CD4-positive, alpha-beta T cell (primary cell): Measurements from ENCODE around the gene HECW1. TPM values are rescaled to one million over a fixed set of nuclear protein-coding genes. Genes with fewer than 3 reads are reported as not detected.

ENCODE experiments used
- ATAC-seq: fragments of 200-7000 bp; cut with Tn5 transposase; one replicate; pipeline ENCODE4 v1.10.0; 2022; ENCODE audit warnings: mild to moderate bottlenecking; ENCODE audit not compliant: poor library complexity
- CTCF ChIA-PET: fragments of 350-600 bp; sonication (Branson Sonifier 250); formaldehyde crosslinking; loops from one replicate; lab custom pipeline; 2021; ENCODE audit warnings: antibody characterized with exemption, inconsistent platforms; lab: Charles Lee
- POLR2A ChIA-PET: fragments of 350-600 bp; sonication (Branson Sonifier 250); formaldehyde crosslinking; loops from one replicate; lab custom pipeline; 2021; ENCODE audit warnings: antibody characterized with exemption, inconsistent platforms; lab: Charles Lee
- DNase-seq, 14 experiments: peaks; one replicate each; pipeline ENCODE4 v3.0.0-alpha.2; 2013 to 2020; ENCODE audit warnings: mixed read lengths in 2 of 14
- H3K27ac ChIP-seq, 2 donors: one replicate each; pipeline versions ENCODE4 v1.5.1 to v1.7.0; 2013; ENCODE audit warnings: low read length in 2 of 2, low read depth in 1 of 2, mild to moderate bottlenecking in 1 of 2
- H3K27me3 ChIP-seq, 2 experiments: 1 replicate in 1 of 2; 2 replicates in 1 of 2; pipeline versions ENCODE4 v1.6.1 to v1.7.0; 2013; ENCODE audit warnings: low read length in 2 of 2, control low read depth in 1 of 2, mild to moderate bottlenecking in 1 of 2, moderate library complexity in 1 of 2; ENCODE audit not compliant: insufficient read depth in 2 of 2, control insufficient read depth in 1 of 2
- H3K36me3 ChIP-seq: one replicate; pipeline ENCODE4 v1.6.1; 2013; ENCODE audit warnings: low read length, control low read depth; ENCODE audit not compliant: insufficient read depth
- H3K4me1 ChIP-seq: one replicate; pipeline ENCODE4 v1.6.1; 2013; ENCODE audit warnings: low read length, control low read depth; ENCODE audit not compliant: insufficient read depth
- H3K4me3 ChIP-seq: one replicate; pipeline ENCODE4 v1.5.1; 2013; ENCODE audit warnings: mild to moderate bottlenecking, low read length, moderate library complexity
- H3K9me3 ChIP-seq, 2 experiments: 1 replicate in 1 of 2; 2 replicates in 1 of 2; pipeline versions ENCODE4 v1.6.1 to v1.7.0; 2013; ENCODE audit warnings: low read length in 2 of 2, mild to moderate bottlenecking in 2 of 2, control low read depth in 1 of 2, moderate library complexity in 1 of 2; ENCODE audit not compliant: control insufficient read depth in 1 of 2, insufficient read depth in 1 of 2
- H3K27ac Mint-ChIP-seq: one replicate; pipeline ENCODE4 v1.8.0; 2020; ENCODE audit warnings: mixed read lengths
- H3K27me3 Mint-ChIP-seq: one replicate; pipeline ENCODE4 v1.8.0; 2021; ENCODE audit warnings: mixed read lengths
- H3K36me3 Mint-ChIP-seq: one replicate; pipeline ENCODE4 v1.8.0; 2021; ENCODE audit warnings: low read depth, mixed read lengths
- H3K4me1 Mint-ChIP-seq: one replicate; pipeline ENCODE4 v1.8.0; 2021; ENCODE audit warnings: low read depth, mixed read lengths
- H3K4me3 Mint-ChIP-seq: one replicate; pipeline ENCODE4 v1.8.0; 2020; ENCODE audit warnings: mild to moderate bottlenecking, mixed read lengths
- H3K9me3 Mint-ChIP-seq: one replicate; pipeline ENCODE4 v1.8.0; 2020; ENCODE audit warnings: mixed read lengths
- intact Hi-C, 2 experiments: fragments of 100-400 bp; cut with DNase I in 1 of 2; cut with micrococcal nuclease in 1 of 2; formaldehyde crosslinking; loops; one replicate each; pipeline versions ENCODE4 v1.15.1 to v1.9.0; 2023 to 2025; cut with DNase I, micrococcal nuclease
- total RNA-seq, 174 experiments: library from RNA in 2 of 174; stranded (reverse) in 2 of 174; gene quantifications; one replicate each; pipeline ENCODE4 v1.2.3 and lab custom pipeline; 2021 to 2026
- TF ChIP-seq, protein P1 (sequence below): fragments of 200-600 bp; IDR thresholded peaks from one replicate; pipeline ENCODE4 v1.8.0; 2022; ENCODE audit warnings: antibody characterized with exemption, mild to moderate bottlenecking

The HECW1 gene
- total RNA-seq, 2 experiments from 2014 or later, result not detected

GRCh38 chr7:43195256-43195655 lies 82.8 kb downstream of the HECW1 start:
- Histone ChIP-seq H3K27me3 (peaks cover 3 to 7% of the 10 kb centered on the region in 2 experiments), H3K4me3 (no peak overlapping the region), H3K36me3 (no peaks in the 10 kb centered on the region), H3K9me3 (peaks cover 0 to 12% of the 10 kb centered on the region in 2 experiments), H3K27ac (no peak overlapping the region), H3K4me1 (no peaks in the 10 kb centered on the region)
- TF ChIP-seq, protein P1, sequence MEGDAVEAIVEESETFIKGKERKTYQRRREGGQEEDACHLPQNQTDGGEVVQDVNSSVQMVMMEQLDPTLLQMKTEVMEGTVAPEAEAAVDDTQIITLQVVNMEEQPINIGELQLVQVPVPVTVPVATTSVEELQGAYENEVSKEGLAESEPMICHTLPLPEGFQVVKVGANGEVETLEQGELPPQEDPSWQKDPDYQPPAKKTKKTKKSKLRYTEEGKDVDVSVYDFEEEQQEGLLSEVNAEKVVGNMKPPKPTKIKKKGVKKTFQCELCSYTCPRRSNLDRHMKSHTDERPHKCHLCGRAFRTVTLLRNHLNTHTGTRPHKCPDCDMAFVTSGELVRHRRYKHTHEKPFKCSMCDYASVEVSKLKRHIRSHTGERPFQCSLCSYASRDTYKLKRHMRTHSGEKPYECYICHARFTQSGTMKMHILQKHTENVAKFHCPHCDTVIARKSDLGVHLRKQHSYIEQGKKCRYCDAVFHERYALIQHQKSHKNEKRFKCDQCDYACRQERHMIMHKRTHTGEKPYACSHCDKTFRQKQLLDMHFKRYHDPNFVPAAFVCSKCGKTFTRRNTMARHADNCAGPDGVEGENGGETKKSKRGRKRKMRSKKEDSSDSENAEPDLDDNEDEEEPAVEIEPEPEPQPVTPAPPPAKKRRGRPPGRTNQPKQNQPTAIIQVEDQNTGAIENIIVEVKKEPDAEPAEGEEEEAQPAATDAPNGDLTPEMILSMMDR, result no peak
- no peak for ATAC-seq
- ChIA-PET POLR2A (no interaction called here), CTCF (no interaction called here)
- Mint-ChIP-seq H3K4me1 (no peaks in the 10 kb centered on the region), H3K9me3 (no peaks in the 10 kb centered on the region), H3K27ac (no peak overlapping the region), H3K27me3 (peaks cover 27% of the 10 kb centered on the region), H3K36me3 (no peaks in the 10 kb centered on the region), H3K4me3 (no peak overlapping the region)
- no peak for DNase-seq
- intact Hi-C loops, result no loop called here

GRCh38 chr7:43195768-43196167 lies 83.3 kb downstream of the HECW1 start:
- CTCF ChIA-PET, result no interaction called here
- Mint-ChIP-seq H3K4me3 (no peak overlapping the region), H3K4me1 (no peaks in the 10 kb centered on the region), H3K9me3 (no peaks in the 10 kb centered on the region), H3K27me3 (peaks cover 32% of the 10 kb centered on the region), H3K27ac (no peak overlapping the region), H3K36me3 (no peaks in the 10 kb centered on the region)
- no peak overlapping the region for H3K4me3 ChIP-seq
- ATAC-seq (no peak), DNase-seq (no peak)
- H3K27me3 ChIP-seq, result peaks cover 3 to 7% of the 10 kb centered on the region in 2 experiments
- H3K27ac ChIP-seq, result no peak overlapping the region
- intact Hi-C loops, result no loop called here
- POLR2A ChIA-PET, result no interaction called here
- H3K4me1 ChIP-seq, result no peaks in the 10 kb centered on the region
- TF ChIP-seq, protein P1, result no peak
- H3K36me3 ChIP-seq, result no peaks in the 10 kb centered on the region
- peaks cover 0 to 12% of the 10 kb centered on the region in 2 experiments for H3K9me3 ChIP-seq

DNA sequence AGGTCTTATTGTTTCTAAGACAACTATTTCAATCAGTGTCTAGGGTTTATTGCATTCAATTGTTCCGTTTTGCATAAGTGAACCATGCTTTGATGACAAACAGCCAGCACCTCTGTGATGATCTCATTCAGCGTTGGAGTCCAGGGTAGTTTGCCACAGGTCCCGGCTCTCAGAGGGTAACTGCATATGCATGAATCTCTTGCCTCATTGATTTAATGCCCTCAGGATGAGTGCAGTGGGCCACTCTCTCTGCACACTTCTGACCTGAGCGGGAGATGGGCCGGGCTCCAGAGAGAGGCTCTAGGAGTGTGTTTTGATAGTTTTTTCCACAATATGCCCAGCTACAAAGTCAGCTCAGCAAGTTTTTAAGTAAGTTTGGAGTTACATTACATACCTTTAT lies 83.9 kb downstream of the HECW1 start:
- CTCF ChIA-PET, result no interaction called here
- TF ChIP-seq, protein P1, result no peak
- Mint-ChIP-seq H3K27me3 (peaks cover 34% of the 10 kb centered on the region), H3K27ac (no peak overlapping the region), H3K9me3 (no peaks in the 10 kb centered on the region), H3K4me1 (no peaks in the 10 kb centered on the region), H3K36me3 (no peaks in the 10 kb centered on the region), H3K4me3 (no peak overlapping the region)
- POLR2A ChIA-PET, result no interaction called here
- no peak overlapping the region for H3K27ac ChIP-seq
- ATAC-seq (no peak), DNase-seq (no peak)
- H3K27me3 ChIP-seq, result peaks cover 3 to 7% of the 10 kb centered on the region in 2 experiments
- no peak overlapping the region for H3K4me3 ChIP-seq
- no peaks in the 10 kb centered on the region for H3K36me3 ChIP-seq
- intact Hi-C loops, result no loop called here
- no peaks in the 10 kb centered on the region for H3K4me1 ChIP-seq
- H3K9me3 ChIP-seq, result peaks cover 0 to 12% of the 10 kb centered on the region in 2 experiments
